Measurements from ENCODE around the gene SPDEF.

Gene SPDEF

DNA sequence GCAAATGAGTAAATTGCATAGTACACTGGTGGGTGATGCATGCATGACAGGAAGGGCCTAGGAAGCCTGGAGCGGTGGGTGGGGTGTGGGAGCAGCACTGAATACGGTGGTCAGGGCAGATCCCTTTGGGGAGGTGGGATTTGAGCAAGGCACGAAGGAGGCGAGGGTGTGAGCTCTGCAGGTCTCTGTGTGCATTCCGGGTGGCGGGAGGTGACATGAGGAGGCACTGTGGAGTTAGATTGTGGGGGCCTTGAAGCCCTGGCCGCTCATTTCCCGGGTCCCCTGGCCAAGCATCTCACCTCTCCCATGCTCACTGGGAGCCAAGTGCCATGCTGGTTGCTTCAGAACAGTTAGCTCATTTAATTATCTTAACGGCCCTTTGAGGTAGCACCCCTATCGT lies 6.2 kb upstream of the SPDEF start:
- no peak for DNase-seq

DNA sequence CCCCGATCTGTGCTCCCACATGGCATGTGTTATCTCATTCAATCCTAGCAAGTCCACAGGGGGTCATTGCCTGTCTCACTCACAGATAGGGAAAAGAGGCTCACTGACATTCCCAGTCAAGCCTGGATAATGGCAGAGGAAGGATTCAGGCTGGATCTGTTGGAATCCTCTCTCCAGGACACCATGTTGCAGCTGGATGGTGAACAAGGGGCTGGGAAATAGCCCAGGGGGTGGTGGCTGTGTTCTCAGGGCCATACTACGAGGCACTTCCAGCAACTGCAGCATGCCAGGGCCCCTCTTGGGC lies 5.0 kb upstream of the SPDEF start:
- no peak for DNase-seq

DNA sequence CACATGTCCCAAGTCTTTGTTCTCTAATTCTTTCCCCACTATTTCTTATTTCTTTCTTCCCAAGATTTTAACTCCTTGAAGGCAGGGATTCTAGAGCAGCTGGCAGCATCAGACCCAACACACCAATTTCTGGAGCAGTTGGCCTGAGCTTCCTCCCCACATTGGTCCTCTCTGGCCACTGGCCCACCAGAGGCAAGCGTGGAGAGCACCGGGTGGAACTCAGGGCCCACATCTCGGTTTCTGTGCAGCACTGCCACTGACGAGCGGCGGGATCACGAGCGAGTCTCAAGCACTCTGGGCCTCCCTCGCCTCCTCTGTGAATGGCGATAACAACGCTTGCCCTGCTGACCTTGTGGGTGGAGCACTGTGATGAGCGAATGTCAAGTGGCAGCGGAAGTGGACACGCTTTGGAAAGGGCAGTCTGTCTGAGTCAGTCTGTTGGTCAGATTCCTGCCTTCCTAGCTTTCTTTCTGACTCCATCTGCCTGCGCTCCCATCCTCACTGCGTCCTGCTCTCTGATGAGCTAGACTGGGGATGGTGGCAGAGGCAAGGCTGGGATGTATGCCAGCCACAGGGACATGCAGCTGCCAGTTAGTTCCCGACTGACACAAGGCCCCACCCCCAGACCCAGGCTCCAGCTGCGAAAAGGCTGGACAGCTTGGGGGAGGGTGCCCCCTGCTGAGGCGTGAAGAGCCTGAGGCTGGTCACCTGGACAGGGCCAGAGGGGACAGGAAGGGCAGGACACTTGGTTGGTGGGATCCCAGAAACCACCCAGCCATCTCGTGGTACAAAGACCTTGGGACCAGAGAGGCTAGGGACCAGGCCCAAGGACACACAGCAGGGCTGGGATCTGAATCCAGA lies 4.5 kb upstream of the SPDEF start:
- no peak for DNase-seq

DNA sequence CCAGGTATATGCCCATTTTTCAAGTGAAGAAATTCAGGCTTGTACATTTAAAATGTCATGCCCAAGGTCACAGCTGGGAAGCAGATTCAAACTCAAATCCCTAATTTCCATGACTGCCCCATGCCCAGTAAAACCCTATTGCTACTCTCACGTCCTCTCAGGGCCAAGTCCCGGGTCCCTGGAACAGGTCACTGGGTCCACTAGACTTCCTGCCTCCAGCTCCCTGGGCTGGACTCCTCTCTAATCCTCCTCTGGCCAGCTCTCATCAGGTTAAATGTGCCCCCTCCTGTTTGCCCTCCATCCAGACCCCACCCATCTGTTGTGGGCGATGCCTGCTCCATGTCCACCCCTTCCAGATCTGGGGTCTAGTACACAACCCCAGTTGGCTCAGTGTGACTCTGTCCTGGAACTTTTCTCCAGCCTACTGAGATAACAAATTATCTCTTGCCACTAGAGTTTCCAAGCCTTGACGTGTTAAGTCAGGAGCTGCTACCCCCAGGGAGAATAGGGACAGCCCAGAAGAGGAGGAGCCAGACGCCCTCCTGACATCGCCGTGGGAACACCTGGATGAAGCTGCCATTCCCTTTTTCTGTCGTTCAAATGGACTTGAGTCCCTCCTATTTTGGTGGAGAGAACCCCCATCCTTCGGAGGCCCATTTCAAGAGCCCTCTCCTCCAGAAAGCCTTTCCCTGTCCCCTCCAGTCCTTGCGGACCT lies 3.7 kb upstream of the SPDEF start:
- DNase-seq: no peak

DNA sequence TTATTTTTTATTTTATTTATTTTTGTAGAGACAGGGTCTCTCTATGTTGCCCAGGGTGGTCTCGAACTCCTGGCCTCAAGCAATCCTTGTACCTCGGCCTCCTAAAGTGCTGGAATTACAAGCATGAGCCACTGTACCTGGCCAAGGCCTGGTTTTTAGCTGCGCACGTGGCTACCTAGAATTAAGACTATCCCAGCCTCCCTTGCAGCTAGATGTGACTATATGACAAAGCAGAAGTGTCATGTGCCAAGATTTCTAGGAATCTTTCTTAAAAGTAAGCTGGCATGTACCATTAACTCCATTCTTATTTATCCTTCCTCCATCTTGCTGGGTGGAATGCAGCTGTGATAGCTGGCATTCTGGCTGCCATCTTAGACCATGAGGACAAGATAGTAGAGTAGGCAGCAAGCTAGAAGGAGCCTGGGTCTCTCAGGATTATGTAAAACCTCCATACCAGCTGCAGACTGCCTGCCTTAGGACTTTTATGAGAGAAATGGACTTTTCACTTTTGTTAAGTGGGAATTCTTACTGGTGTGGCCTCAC lies 2.1 kb upstream of the SPDEF start:
- DNase-seq: no peak

DNA sequence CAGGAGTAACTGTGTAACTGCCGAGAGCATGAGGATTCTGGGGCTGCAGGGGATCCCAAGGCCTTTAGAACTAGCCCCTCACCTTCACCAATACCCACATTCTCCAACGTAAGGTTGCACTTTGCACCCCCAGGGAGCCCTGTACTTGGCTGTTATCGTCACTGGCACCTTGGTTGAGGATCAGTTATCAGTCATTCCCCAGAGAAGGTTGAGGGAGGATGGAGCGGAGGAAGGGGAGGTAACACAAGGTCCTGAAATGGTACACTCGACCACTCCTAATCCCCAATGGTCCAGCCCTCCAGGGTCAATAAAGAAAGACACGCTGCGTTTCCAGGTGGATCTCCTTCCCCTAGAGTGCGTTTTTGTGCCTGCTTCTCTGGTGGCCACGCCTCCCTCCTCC lies 1.1 kb upstream of the SPDEF start:
- no peak for DNase-seq

DNA sequence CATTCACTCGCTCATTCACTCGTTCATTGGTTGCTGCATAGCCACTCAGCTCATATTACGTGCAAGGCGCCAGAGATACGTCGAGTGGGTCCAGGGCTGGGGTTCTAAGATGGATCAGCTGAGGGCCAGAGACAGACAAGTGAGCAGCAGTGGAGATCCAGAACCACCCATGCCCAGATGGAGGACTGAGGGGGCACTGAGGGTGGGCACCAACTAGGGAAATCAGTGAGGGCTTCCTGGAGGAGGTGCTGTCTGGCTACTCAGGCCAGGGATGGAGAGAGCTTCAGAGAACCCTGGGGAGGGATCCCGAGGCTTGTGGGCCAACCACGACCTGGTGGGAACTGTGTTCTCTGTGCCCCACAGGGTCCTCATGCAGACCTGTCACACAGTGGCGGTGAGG lies 364 bp upstream of the SPDEF start:
- no peak for DNase-seq

DNA sequence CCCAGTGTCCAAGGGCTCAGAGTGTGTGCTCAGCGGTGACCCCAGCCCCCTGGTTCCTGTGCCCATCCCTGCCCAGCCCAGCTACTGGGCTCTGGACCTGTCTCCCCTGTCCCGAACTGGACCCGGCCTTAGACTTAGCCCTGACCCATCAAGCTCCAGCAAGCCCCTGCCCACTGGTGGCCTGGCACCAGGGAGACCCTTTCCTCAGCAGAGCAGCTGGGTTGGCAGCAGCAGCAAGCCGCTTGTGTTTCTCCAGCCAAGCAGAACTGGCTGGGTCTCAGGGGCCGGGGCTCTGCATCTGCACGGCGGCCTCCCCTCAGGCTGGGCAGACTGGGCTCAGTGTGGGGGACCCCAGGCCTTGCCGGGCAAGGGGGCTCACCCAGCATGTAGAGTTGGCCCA lies 801 bp downstream of the SPDEF start:
- DNase-seq: no peak

DNA sequence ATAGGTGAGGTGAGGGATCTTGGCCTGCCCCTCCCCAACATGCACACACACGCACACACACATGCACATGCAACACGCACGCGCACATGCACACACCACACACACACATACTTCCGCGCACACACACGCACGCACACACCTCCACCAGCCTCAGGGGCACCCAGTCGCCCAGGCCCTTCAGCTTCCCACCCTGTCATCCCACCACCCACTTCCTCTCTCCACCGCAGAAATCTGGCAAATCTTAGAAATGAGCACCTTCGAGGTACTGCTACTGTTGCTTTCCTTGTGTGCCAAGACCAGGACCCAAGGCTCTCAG lies 1.2 kb downstream of the SPDEF start:
- no peak for DNase-seq

DNA sequence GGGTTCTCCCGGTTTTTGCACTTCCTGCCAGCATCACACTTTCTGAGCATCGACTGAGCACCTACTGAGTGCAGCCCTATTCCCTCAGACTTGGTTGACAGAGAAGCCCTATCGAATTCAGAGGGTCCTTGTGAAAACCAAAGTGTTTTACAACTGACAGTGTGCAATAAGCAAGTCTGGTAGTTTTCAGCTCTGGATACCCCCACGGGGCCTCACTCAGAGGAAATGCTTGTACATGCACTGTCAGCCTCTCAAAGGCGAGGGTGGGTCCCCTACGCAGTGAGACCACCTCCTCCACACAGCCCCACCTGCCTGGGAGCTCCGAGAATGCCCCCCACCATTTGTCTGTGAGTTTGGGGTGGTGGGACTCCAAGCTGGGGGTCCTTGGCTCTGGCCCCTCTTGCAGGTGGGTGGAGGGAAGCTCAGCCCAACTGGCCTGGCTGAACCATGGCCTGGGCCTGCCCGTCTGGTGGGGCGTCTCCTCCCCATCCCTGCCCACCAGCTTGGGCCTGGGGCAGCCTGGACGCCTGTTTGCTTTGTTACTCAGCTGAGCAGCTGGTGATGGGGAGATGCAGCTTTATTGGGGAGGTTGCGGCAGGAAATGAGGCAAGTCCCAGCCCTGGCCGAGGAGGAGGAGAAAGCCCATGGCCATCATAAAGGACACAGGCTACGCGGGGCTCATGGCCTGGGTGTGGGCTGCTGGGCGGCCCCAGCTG lies 1.7 kb downstream of the SPDEF start:
- no peak for DNase-seq

DNA sequence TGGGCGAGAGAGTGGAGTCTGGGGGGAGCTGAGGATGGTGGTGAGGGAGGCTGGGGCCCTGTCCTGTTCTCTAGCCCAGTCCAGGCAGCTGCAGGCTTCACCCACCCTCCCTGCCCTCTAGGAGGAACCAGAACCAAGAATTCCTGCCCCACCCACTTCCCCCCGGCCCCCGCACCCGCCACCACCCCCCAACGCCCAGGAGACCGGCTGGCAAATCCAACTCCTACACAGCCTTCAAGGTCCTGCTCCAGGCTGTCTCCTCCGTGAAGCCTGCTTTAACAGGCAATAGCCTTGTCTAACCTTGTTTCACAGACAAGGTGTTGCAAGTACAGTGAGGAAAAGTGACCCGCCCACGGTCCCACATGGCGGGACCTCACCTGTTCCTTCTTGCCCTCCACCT lies 2.4 kb downstream of the SPDEF start:
- DNase-seq: no peak

DNA sequence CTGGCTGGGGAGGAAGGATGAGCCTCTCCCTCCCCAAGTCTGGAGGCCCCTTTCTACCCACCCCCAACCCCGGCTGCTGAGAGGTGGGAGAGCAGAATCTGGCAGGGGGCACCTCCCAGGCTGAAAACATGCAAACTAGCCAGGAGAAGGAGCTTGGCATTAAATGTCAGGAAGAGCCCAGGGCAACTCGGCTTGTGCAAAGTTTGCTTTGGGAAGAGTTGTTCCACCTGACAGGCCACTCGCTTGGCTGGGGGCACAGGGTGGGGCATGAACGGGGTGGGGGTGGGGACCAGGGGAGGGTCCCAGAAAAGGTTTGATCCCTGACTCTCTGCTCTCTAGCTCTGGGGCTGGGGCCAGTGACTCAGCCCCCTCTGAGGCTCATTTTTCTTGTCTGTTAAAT lies 3.0 kb downstream of the SPDEF start:
- no peak for DNase-seq

DNA sequence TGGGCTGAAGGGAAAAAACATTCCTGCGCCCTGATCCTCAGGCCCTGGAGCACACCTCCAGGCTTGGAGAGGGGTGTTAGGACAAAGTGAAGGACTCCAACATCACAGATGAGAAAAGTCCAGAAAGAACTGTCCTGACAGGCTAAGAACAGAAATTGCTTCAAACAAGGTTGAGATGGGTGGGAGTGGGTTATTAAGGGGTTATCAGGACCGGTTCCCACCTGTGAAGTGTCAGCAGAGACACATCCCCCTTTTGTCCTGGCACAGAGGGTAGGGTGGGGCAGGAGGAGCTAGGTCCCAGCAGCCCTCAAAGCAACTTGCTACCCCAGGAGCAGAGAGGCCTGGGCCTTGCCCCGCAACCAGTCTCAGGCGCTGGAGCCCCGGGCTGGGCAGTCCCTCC lies 3.5 kb downstream of the SPDEF start:
- no peak for DNase-seq

DNA sequence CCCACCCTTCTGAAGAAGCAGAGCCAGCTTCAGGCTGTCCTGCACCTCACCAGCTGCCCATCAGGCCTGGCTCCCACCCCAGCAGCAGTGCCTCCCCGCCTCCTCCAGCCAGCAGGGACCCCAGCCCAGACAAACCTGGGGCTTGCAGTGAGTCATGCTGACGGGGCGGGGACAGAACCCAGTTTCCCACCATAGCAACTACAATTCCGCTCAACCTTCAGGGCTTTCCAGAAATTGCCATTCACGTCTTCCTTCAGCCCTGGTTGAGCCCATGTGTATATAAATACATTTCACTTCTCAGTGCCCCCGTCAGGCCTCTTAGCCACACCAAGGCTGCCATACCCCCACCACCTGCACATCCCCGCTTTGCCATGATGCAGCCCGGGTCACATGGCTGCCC lies 4.4 kb downstream of the SPDEF start:
- no peak for DNase-seq

DNA sequence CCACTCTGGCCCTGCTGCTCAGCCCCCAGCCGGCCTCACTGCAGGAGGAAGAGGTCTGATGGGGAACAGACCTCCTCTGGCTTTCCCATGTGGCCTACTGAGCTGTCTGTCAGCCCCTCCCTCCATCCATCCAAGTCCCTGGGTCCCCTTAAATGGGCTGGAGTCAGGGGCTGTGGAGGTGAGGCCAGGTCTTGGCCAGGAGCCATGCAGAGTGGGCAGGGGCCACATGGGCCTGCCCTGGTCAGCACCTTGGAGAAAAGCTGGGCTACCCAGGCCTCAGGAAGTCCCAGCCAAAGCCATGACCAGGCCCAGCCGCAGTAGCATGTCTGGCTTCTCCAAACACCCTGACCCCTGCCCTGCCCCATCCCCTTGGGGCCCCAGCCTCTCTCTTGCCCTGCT lies 6.3 kb downstream of the SPDEF start:
- no peak for DNase-seq

DNA sequence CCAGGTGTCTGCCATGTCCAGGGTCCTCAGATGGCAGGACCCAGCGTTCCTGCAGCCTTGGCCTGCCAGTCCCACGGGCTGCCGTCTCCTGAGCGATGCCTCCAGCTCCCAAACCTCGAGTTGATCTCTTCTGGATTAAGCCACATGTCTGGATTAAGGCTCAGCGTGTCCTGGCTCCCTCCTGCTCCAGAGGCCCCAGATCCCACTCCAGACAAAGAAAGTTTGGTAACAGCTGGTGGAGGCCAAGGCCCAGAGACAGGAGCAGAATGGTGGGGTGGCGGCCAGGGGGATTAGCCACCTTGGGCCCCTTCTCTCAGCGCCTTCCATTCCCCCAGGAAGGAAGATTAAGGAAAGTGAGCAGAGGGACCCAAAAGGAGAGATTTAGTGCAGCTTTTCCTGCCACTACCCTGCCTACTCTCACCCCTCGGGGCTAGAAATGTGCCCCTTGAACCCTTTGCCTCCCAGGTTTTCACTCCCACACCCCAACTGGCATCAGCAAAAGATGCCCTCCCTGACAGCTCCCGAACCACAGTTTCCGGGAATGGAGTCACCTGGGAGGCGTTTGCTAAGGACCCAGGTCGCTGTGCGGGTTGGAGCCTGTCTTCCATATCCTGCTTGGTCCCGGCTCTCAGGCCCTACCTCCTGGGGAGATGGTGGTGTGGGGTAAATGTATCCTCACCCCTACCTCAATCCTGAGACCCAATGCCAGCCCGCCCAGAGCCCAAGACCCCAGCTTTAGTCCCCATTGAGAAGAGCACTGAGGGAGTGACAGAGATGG lies 6.9 kb downstream of the SPDEF start:
- no peak for DNase-seq

DNA sequence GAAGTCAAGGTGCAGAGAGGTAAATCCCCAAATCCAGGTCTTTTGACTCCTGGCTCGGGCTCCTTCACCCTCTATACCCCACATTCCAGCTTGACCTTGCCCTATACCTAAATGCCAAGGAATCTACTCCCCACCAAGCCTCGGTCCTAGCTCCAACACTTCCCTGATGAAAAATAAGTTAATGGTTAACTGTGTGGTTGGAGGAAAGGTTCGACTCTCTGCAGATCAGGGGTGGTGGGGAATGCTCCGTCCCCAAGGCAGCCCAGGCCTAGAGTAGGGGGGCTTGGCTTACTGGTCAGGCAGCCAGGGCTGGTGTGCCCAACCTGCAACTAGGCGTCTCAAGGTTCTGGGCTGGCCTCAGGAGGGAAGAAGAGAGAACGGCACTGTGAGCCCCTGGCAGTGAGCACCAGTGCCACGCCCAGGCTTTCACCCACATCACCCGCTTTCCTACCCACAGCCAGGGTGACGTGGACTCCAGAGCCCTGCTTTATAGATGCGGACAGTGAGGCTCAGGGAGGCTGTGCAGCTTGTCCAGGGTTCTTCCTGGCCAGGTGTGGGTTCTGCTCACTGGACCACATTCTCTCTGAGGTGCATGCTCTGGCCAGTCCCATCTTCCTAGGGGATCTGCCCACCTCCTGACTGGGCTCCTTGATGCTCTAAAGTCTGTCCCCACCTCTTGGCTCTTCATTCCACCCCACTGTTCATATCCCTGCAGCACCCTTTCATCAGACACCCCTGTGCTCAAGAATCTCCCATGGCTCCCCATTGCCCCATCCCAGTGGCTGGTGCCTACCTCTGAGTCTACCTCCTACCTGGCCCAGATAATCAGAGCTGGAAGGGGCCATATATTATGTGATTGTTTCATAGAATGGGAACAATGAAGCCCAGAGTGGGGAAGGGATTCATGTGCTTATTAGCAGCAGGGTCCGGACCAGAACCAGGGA lies 8.2 kb downstream of the SPDEF start:
- no peak for DNase-seq

DNA sequence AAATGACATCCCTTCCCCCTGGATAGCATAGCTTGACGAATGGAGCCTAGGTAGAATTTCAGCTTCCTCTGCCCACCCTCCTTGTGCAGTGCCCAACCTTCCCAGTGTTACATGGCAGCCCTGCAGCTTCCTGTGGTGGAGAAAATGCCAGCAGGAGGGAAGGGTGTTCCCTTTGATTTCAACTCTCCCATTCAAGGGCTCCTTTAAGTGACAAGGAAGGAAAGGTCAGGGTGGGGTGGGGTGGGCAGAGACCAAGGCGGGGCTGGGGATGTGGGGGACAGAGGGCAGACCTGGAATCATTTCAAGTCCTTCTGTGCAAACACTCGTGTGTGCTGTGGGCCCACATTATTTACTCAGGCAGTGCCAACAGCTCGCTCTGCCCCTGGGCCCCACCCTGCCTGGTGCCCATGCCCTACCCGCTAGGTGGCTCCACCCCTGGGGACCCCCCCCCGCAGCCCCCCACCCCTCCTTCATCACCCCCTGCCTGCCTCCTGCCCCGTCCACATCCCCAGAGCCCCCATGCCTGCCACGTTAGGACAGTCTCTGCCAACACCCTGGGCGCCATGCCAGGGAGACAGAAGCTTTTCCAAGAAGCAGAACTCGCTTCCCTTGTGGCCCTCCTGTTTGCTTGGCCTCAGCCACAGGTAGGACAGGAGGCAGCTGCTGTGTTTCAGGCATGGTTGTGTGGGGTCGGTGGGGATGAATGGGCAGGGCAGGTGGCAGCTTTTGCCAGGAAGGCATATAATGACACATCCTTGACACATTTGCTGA lies 9.4 kb downstream of the SPDEF start:
- DNase-seq: no peak

DNA sequence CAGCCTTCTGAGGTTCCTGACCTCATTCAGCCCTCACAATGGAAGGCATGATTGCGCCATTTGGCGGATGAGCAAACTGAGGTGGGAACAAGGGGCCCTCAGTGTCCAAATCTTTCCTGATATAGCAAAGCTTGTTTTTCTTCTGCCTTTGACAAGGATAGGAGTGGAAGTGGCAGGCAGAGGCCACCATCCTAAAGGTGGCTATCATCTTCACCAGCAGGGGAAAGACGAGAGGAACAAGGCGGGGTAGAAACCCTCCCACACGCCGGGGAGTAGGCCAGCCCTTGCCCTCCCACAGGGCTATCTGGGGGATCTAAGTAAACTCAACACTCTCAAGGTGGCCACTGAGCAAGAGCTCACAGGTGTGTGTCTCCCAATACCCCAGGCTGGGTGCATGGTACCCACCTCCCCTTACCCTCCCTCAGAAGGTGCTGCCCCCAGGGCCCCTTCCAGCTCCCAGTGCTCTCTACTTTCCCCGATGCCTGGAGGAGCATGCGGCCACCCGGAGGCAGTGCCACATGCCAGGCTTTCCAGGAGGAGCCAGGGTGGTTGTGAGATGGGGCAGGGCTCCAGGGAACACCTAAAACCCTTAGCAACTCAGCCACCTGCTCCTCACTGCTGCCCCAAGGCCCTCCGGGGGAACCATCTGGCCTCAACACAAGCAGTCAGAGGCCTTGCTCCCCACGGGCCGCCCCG lies 11.2 kb downstream of the SPDEF start:
- DNase-seq: no peak

DNA sequence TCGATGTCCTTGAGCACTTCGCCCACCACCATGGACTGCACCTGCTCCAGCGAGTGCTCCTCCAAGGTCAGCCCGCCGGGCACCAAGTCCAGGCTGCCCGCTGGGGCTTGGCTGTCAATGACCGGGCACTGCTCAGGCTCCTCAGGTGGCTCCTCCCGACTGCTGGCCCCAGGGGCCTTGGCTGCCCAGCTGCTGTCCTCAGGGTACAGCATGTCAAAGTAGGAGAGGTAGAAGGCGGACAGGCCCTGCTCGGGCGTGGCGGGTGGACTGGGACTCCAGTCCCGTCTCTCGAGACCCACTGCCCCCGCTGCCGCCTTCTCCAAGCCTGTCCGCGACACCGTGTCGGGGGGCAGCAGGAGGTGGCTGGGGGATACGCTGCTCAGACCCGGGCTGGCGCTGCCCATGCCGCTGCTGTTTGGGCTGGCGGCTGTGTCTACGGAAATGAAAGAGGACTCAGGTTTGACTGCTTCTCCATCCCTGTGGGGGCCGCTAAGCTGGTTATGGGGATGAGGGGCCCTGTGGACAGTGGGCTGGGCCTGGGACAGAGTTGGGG lies 12.0 kb downstream of the SPDEF start:
- DNase-seq: no peak
